Brain microvascular endothelial cell (primary cell): ENCODE measurements around the gene FAM229B.

Source experiments
- DNase-seq: peaks from one replicate; pipeline ENCODE4 v3.0.0-alpha.2; 2020
- H3K27ac ChIP-seq: fragments of 250-450 bp; sonication (Bioruptor Pico); 2 replicates; pipeline ENCODE4 v1.5.1; 2020; ENCODE audit warnings: mild to moderate bottlenecking, moderate library complexity
- H3K27me3 ChIP-seq: fragments of 250-450 bp; sonication (Bioruptor Pico); replicated peaks from 2 replicates; pipeline ENCODE4 v1.5.1; 2020; ENCODE audit warnings: mild to moderate bottlenecking
- H3K36me3 ChIP-seq: fragments of 250-450 bp; sonication (Bioruptor Pico); replicated peaks from 2 replicates; pipeline ENCODE4 v1.5.1; 2020; ENCODE audit warnings: mild to moderate bottlenecking
- H3K4me3 ChIP-seq: 2 replicates; pipeline ENCODE4 v1.5.1; 2011; ENCODE audit warnings: low read depth, mild to moderate bottlenecking, control low read depth, low read length, moderate library complexity
- in situ Hi-C: cut with HindIII; loops from 2 replicates; pipeline ENCODE4 v1.10.0; 2017; ENCODE audit warnings: low sequenced_read_pairs, low pct_ligation_motif_present
- TF ChIP-seq, protein P1 (sequence below): IDR thresholded peaks from 2 replicates; pipeline ENCODE4 v1.5.1; 2011; ENCODE audit warnings: low read depth, mild to moderate bottlenecking, moderate library complexity, low read length, control low read depth, inconsistent platforms; ENCODE audit errors: missing control alignments

Gene FAM229B

DNA sequence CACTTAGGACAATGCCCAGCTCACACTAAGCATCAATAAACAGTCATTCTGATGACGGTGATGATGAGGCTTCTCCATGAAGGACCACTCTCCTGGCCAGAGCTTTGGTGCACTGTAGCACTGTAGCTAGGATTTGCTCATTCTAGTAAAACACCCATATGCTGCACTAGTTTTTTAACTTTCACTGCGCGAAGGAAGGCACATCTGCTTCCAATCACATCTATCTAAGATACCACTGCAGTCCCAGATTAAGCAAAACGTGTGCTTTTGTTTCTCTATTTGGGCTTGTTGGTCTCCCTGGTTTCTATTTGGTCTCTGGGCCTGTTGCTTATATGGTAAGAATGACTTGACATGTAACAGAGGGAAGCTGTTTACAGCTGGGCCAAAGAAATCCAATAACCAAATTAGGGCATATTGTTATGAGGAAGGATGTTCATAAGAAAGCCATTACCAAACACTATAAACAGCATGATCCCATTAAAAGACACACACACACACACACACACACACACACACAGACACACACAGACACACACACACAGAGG lies 62.4 kb downstream of the FAM229B start:
- TF ChIP-seq, protein P1, sequence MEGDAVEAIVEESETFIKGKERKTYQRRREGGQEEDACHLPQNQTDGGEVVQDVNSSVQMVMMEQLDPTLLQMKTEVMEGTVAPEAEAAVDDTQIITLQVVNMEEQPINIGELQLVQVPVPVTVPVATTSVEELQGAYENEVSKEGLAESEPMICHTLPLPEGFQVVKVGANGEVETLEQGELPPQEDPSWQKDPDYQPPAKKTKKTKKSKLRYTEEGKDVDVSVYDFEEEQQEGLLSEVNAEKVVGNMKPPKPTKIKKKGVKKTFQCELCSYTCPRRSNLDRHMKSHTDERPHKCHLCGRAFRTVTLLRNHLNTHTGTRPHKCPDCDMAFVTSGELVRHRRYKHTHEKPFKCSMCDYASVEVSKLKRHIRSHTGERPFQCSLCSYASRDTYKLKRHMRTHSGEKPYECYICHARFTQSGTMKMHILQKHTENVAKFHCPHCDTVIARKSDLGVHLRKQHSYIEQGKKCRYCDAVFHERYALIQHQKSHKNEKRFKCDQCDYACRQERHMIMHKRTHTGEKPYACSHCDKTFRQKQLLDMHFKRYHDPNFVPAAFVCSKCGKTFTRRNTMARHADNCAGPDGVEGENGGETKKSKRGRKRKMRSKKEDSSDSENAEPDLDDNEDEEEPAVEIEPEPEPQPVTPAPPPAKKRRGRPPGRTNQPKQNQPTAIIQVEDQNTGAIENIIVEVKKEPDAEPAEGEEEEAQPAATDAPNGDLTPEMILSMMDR = no peak
- DNase-seq = no peak
- H3K27me3 ChIP-seq = no peaks in the 10 kb centered on the region
- no peak overlapping the region for H3K4me3 ChIP-seq
- in situ Hi-C loops = no loop called here
- H3K36me3 ChIP-seq = peaks cover 39% of the 10 kb centered on the region
- H3K27ac ChIP-seq = no peak overlapping the region

DNA sequence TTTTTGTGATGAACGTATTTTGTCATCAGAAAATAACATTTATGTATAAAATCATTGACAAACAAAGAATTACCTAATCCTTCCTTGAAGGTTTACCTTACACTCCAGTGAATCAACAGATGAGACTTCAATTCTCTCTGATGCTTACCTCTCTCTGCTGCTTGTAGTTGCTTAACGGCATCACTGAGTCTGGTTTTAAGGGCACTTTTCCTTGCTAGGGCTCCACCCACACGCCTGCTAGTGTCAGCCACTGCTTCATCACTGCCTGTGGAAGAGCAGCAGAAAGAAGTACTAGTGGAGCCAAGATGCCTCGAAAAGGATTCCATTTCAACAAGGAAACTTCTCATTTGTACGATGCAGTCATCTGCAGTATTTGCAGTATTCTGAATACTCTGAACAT lies 63.0 kb downstream of the FAM229B start:
- H3K27me3 ChIP-seq = no peaks in the 10 kb centered on the region
- TF ChIP-seq, protein P1 = no peak
- H3K27ac ChIP-seq = no peak overlapping the region
- H3K36me3 ChIP-seq = peaks cover 37% of the 10 kb centered on the region
- no peak for DNase-seq
- in situ Hi-C loops = no loop called here
- no peak overlapping the region for H3K4me3 ChIP-seq
